ENCODE data around the gene USP49.
A peak's percentile ranks its signal among the peaks of the same experiment; 100 is the strongest.

The USP49 gene

DNA sequence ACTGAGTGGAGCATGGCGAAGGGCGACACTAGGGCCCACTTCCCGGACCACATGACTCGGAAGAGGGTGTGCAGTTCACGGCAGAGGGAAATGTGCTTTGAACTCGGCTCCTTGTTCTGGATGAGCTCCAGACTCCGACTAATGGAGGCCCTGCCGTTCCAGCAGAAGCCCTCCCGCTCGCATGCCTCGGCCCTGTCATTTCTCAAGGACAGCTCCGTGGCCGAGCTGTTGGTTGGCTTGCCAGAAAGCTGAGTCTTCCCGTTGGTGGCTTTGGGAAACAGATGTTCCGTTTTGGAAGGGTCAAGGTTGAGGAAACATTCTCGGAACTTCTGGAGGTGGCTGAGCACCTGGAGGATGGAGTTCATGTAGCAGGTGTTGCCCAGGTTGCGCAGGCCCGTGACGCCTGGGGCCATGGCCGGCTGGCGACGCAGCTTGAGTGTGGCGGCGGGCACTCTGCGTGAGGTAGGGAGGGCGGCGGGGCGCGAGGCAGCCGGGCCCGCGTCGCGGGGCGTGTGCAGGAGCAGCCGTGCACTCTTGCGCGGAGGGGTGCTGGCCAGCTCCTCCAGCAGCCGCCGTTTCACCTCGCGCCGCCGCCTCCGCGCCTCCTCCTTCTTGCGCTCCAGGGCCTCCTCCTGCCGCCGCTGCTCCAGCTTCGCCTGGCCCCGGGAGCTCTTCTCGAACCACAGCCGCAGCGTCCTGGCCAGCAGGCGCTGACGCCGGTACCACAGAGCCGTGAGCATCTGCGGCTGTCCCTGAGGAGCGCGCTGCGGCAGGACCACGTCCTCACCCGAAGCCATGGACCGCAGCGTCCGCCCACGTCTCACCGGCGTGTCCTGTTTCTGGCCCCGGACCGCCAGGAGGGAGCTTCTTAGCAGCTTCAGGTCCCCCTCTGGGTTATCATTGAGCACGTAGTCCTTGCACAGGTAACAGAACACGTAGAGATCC is 89.1 kb downstream of the USP49 start:
- DNase-seq: no peak

GRCh38 chr6:41801380-41801779 is 93.8 kb downstream of the USP49 start:
- no peak for DNase-seq

DNA sequence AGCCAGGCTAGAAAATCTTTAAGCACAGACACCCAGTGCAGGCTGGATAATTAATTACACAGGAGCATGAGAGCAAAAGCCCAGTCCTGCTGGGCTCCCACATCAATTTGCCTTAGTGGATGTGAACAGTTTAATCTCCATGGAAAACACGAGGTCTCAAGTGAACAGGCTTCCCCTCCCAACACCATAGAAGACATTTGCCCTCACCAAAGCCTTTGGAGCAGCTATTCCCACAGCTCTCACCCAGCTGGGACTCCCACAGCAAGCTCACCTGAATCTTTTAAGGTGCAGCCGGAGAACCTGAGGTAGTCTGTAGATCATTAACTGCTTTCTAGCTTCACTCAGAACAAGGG is 95.6 kb downstream of the USP49 start:
- DNase-seq: no peak

GRCh38 chr6:41798901-41799558 is 96.1 kb downstream of the USP49 start:
- DNase-seq: no peak

GRCh38 chr6:41796474-41796873 is 98.7 kb downstream of the USP49 start:
- no peak for DNase-seq

- DNase-seq: no peak
Measured at GRCh38 chr6:41791984-41792383, 103.2 kb downstream of the USP49 start.

DNA sequence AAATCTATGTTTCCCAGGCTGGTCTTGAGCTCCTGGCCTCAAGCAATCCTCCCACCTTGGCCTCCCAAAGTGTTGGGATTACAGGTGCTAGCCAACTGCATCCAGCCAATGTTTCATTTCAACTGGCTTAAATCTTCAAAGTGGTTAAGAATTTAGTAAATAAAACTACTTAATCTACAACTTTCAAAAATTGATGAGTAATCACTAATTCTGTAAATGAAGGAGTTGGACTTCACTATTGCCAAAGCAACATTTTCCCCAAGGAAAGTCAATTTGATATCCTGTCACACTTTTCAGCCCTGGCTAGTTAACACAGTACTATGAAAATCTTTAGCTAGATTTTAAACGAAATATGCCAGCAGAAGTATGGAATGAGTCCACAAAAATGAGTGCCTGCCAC is 103.9 kb downstream of the USP49 start:
- DNase-seq: no peak

- DNase-seq: no peak
Measured at GRCh38 chr6:41790045-41790444, 105.1 kb downstream of the USP49 start.

DNA sequence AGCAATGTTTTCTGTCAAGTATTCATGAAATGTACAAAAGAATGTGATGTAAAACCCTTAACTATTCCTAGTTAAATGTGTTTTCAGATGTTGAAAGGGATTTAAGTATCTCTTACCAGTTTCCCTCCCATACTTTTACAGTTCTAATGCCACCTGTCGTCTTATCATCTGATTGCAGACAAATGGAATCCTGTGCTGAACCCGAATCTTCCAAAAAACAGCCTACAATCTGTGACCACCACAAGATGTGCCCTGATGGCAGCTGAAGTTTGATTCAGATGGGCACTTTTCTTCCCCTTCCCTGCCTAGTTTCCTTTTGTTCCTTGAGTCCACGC is 105.8 kb downstream of the USP49 start:
- no peak for DNase-seq

DNA sequence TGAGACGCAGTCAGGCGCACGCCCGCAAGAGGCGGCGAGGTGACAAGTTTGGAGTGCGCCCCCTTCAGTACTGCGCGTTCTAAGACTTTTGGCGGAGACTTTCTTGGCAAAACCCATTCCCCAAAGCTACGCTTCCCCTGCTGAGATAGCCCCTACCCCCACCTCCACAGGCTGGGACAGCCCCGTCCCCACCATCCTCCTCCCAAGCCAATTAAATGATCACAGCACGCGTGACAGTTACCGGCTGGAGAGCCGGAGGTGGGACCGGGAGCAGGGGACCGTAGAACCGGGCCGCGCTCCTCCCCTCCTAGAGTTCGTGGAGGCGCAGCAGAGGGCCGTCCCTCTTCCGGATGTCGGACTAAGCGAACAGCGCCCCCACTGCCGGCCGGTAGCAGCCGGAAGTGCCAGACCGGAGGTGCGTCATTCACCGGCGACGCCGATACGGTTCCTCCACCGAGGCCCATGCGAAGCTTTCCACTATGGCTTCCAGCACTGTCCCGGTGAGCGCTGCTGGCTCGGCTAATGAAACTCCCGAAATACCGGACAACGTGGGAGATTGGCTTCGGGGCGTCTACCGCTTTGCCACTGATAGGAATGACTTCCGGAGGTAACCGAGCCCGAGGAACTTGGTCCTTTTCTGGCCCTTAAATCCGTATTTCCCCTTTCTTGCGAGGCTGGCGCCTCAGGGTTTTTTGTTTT is 107.8 kb downstream of the USP49 start, which contains the start of gene TOMM6:
TSS of gene TOMM6 (plus strand) at position 476 of the 699 bp plus-strand sequence. CDS start at position 480, 4 bp downstream.
- DNase-seq: peak; percentile 78

DNA sequence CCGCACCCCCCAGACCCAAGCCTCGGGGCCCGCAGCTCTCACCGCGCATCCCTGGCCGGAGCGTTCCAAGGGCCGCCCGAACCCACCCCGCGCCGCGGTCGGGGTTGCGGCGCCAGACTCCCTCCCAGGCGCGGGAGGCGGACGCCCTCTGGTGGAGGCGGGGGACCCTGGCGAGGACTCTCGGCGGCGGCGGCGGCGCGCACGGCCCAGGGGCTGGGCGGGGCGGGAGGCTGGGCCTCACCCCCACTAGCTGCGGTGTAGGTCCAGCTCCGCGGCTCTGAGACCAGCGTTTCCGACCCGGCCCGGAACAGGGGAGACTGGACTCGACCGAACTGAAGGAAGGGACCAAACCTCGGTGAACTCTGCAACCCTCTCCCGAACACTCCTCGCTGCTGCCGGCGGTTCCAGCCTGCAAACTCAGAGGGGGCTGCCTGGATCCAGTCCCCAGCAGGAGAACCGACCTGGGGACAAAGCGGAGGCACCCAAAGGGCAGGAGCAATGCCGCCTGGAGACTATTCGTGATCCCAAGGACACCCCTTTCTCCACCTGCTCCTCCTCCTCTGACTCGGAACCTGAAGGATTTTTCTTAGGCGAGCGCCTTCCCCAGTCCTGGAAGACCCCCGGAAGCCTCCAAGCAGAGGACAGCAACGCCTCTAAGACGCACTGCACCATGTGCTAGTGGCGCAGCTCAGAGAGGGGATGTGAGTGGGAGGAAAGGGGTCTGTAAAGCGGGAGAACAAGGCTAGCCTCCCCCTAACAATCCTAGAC is 108.5 kb downstream of the USP49 start:
- peak; percentile 19 for DNase-seq

GRCh38 chr6:41785689-41786450 is 109.3 kb downstream of the USP49 start:
- no peak for DNase-seq

DNA sequence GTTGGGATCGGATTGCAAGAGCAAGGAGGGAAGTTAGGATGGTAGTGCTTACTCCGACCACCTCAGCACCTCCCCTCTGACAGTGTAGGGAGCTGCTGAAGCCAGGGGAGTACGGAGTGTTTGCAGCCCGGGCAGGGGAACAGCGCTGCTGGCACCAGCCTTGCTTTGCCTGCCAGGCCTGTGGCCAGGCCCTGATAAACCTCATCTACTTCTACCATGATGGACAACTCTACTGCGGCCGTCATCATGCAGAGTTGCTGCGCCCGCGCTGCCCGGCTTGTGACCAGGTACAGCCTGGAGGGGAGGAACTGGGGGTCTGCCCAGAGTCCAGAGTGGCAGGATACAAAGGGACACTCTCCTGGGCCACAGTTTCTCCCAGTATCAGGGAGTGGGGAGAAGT is 109.9 kb downstream of the USP49 start:
- DNase-seq: no peak

- DNase-seq: no peak
Measured at GRCh38 chr6:41784581-41785171, 110.5 kb downstream of the USP49 start.

DNA sequence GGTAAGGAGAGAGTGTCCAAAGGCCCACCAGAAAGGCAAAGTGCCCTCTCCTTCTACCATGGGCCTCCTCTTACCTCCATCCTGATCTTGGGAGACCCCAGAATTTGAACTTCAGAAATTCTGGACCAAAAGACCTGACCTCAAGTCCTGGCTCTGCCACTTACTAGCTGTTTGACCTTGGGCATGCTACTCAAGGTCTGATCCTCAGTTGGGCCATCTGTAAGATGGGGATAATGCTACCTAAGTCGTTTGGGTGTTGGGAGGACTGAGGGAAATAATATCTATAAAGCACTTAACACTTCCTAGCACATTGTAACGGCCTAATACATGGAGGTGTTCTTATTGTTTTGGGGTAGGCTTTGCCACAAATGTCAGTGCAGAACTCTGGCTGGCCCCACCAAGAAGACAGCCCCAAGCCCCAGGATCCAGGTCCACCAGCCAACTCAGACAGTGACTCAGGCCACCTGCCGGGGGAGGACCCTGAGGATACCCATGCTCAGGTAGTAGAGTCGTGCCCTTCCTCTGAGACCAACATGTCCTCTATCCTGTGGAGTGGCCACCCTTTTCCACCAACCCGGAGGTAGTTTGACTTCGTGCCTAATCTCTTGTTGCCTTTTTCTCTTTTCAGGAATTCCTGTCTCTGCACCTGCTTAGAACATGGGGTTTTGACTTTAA is 111.9 kb downstream of the USP49 start:
- no peak for DNase-seq

GRCh38 chr6:41781366-41781730 is 113.8 kb downstream of the USP49 start:
- no peak for DNase-seq

DNA sequence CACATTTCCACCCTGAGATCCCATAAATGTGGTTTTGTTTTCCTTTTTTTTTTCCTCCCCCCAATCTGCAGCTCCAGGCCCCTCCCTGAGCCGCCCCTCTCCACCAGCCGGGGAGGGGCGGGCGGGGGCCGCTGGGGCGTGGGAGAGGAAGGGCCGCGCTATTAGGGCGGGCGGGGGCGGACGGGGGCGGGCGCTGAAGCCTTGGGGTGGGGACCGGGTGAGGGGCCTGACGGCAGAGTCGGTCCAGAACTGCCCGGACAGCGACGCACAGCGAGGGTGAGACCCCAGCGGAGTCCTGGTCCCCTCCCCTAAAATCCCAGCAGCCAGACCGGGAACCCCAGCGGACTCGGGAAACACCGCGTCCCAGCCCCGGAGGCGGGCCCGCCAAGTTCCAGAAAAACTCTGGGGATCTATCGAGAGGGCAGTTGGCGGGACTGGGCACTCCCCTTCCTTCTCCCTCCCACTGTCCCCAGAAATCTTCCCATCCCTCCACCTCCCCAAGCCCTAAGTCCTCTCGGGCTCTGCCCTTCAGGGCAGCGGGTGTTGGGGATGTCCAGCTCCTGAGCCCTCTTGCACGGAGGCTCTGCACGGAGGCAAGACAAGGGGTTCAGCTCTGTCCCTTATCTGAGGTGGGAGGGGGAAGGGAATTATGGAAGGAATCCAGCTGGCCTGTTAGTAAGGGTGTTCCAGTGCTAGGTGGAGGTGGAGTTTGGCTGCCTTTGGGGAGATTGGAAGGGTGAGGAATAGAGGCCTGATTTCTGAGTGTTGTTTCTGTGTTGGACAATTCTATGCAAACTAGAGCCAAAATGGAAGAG is 114.4 kb downstream of the USP49 start, which contains the start of gene PRICKLE4:
TSS of gene PRICKLE4 (plus strand) at position 232 of the 815 bp plus-strand sequence. CDS start 2,692 bp downstream, outside the sequence.
- DNase-seq: no peak

GRCh38 chr6:41779788-41780550 is 115.2 kb downstream of the USP49 start, which contains the start of gene FRS3:
TSS of gene FRS3 (minus strand) at chr6:41779900. CDS start at chr6:41776987, 2,913 bp downstream.
- DNase-seq: peak; percentile 48

GRCh38 chr6:41779336-41779735 is 115.8 kb downstream of the USP49 start:
- no peak for DNase-seq
